Germinal center (tissue), 1 donor: Measurements from ENCODE around the gene GPR12.
A peak's percentile ranks its signal among the peaks of the same experiment; 100 is the strongest.

Experiments used
- DNase-seq: peaks from one replicate; pipeline ENCODE4 v3.0.0; 2012; ENCODE audit warnings: mixed read lengths, low spot score

Gene GPR12

GRCh38 chr13:26759907-26760831, at the start of gene GPR12:
GPR12 (minus strand) TSS chr13:26760786; CDS start chr13:26759827, 959 bp downstream.
- DNase-seq: no peak

GRCh38 chr13:26810095-26810494, 49.5 kb upstream of the GPR12 start:
- DNase-seq: no peak

- no peak for DNase-seq
These were observed 46.3 kb upstream of the GPR12 start for GRCh38 chr13:26806891-26807290.

GRCh38 chr13:26787961-26788360, 27.4 kb upstream of the GPR12 start:
- no peak for DNase-seq

- DNase-seq: no peak
These were observed 26.2 kb upstream of the GPR12 start for GRCh38 chr13:26786651-26787295.

- peak; percentile 45 for DNase-seq
These were observed 25.4 kb upstream of the GPR12 start for GRCh38 chr13:26785838-26786630.

GRCh38 chr13:26784704-26785639, 24.4 kb upstream of the GPR12 start:
- DNase-seq: peak; percentile 81

- DNase-seq: no peak
These were observed 19.8 kb upstream of the GPR12 start for GRCh38 chr13:26780411-26780810.

- DNase-seq: no peak
These were observed 18.7 kb upstream of the GPR12 start for GRCh38 chr13:26779321-26779720.

- no peak for DNase-seq
These were observed 11.9 kb upstream of the GPR12 start for GRCh38 chr13:26772531-26772930.

GRCh38 chr13:26771796-26772195, 11.2 kb upstream of the GPR12 start:
- DNase-seq: no peak

GRCh38 chr13:26762745-26763345, 2.3 kb upstream of the GPR12 start:
- DNase-seq: no peak

GRCh38 chr13:26760832-26761582, 421 bp upstream of the GPR12 start:
- no peak for DNase-seq

- DNase-seq: no peak
These were observed 1.2 kb downstream of the GPR12 start for GRCh38 chr13:26759249-26759906.

GRCh38 chr13:26758496-26759157, 2.0 kb downstream of the GPR12 start:
- DNase-seq: no peak

- no peak for DNase-seq
These were observed 3.6 kb downstream of the GPR12 start for GRCh38 chr13:26756961-26757360.

GRCh38 chr13:26752671-26753070, 7.9 kb downstream of the GPR12 start:
- DNase-seq: no peak

GRCh38 chr13:26749905-26750304, 10.7 kb downstream of the GPR12 start:
- no peak for DNase-seq

- DNase-seq: no peak
These were observed 11.3 kb downstream of the GPR12 start for GRCh38 chr13:26749285-26749684.
